Stomach (tissue), 9 donors: ENCODE data around the gene BBC3. TPM values are rescaled to one million over a fixed set of nuclear protein-coding genes. Genes with fewer than 3 reads are reported as not detected.

Experiments
- DNase-seq, 2 donors: peaks; one replicate each; pipeline versions ENCODE4 v3.0.0 to v3.0.0-alpha.2; 2013 to 2019
- H3K27ac ChIP-seq, 5 donors: fragments of 200-600 bp in 4 of 5; sonication (generic) in 4 of 5; one replicate each; pipeline ENCODE4 v1.5.1; 2013 to 2019; ENCODE audit warnings: mild to moderate bottlenecking in 1 of 5, moderate library complexity in 1 of 5
- H3K27me3 ChIP-seq, 3 donors: fragments of 200-600 bp; sonication (generic); one replicate each; pipeline ENCODE4 v1.5.1; 2017 to 2019; ENCODE audit warnings: mixed run types in 1 of 3
- H3K36me3 ChIP-seq, 4 donors: fragments of 200-600 bp; sonication (generic); 1 replicate in 3 of 4; 2 replicates in 1 of 4; pipeline ENCODE4 v1.5.1; 2016 to 2019
- H3K4me1 ChIP-seq, 4 donors: fragments of 200-600 bp; sonication (generic); one replicate each; pipeline ENCODE4 v1.5.1; 2016 to 2019
- H3K4me3 ChIP-seq, 4 donors: fragments of 200-600 bp; sonication (generic) in 3 of 4; one replicate each; pipeline ENCODE4 v1.5.1; 2016 to 2019; ENCODE audit warnings: mild to moderate bottlenecking in 1 of 4
- H3K9me3 ChIP-seq, 4 donors: fragments of 200-600 bp; sonication (generic); one replicate each; pipeline ENCODE4 v1.5.1; 2016 to 2019
- EP300 ChIP-seq: sonication (generic); formaldehyde crosslinking; IDR thresholded peaks from one replicate; pipeline ENCODE4 v1.6.1; 2017; ENCODE audit warnings: antibody characterized with exemption
- POLR2A ChIP-seq, 4 donors: fragments of 450-650 bp; IDR thresholded peaks; one replicate each; pipeline ENCODE4 v1.6.1; 2016; ENCODE audit warnings: antibody characterized with exemption in 4 of 4, control low read depth in 2 of 4, mild to moderate bottlenecking in 1 of 4, moderate library complexity in 1 of 4
- POLR2AphosphoS5 ChIP-seq, 3 donors: sonication (generic); formaldehyde crosslinking; IDR thresholded peaks; one replicate each; pipeline ENCODE4 v1.6.1; 2016; ENCODE audit warnings: antibody characterized with exemption in 3 of 3
- WGBS, 5 donors: extraction: QIAGEN DNeasy Blood & Tissue Kit in 3 of 5; methylation state at CpG; one replicate each; pipeline versions ENCODE4 v1.1.5 to v1.1.7; 2013 to 2018; 5-methylcytosine and 5-hydroxymethylcytosine counted together
- intact Hi-C: fragments of 100-400 bp; cut with DNase I; formaldehyde crosslinking; loops from one replicate; pipeline ENCODE4 v1.15.1; 2023; ENCODE audit warnings: low total_unique reads
- polyA plus RNA-seq, 3 donors: library from polyadenylated mRNA; stranded (reverse); fragments of 200-250 nt; gene quantifications; one replicate each; pipeline ENCODE4 v1.2.3, GENCODE V29; 2013
- total RNA-seq, 5 donors: library from RNA; depleted of rRNA; stranded (reverse); fragments of >200 nt; gene quantifications; one replicate each; pipeline versions ENCODE4 v1.1.0 to v1.2.3, GENCODE V29; 2014 to 2016
- TF ChIP-seq, protein P1 (sequence below), 7 experiments: fragments of 450-650 bp in 4 of 7; fragments of 200-600 bp in 3 of 7; sonication (generic) in 3 of 7; IDR thresholded peaks; one replicate each; pipeline ENCODE4 v1.5.1; 2016 to 2019; ENCODE audit warnings: antibody characterized with exemption in 7 of 7, control low read depth in 2 of 7, mild to moderate bottlenecking in 1 of 7
- donor health status: healthy with polysubstance abuse.
- donor health status: Bipolar disorder and iron deficiency.
- donor health status: healthy.

BBC3 gene
- total and polyA plus RNA-seq, 8 donors, result 2.9 to 69.2 (median 10.9) TPM

DNA sequence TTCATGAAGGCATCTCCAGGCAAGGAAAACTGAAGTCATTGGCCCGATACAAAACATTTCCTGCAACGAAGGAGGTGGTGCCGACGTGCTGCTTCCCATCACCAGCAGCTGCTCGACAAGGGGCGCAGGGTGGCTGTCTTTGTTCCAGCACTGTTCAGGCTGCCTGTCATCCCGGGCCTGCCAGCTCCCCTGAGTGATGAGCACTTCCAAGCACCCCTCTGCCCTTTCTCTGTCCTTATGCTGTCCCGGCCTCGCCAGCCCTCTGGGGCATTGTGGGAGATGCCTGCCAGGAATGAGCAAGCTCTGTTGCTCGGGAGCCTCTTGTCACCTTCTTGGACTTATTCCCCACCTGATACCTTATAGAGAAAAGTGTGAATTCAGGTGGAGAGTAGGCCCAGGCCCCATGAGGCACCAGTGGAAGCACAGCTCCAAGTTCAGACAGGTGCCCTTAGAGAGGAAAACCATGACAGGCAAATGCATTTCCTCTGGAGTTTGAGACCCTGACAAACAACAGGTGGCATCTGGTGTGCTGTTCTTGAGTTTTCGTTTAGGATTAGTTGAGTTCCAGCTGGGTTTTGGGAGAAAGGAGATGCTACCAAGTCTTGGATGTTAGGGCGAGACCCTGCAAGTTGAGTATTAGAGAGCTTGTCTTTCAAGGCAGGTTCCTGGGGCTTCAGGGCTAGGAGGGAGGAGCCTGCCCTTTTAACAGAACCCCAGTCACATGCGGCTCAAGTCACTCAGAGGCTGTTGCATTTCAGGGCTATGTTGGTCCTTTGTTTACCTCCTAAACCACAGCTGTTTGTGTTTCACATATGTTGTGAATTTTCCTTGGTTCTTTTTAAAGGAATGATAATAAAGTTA is 21.4 kb downstream of the BBC3 start:
- H3K27me3 ChIP-seq, result no peaks in the 10 kb centered on the region
- intact Hi-C loops, result loop anchor here (10.0 kb wide), 1 partner anchor 55 kb away; no protein-coding TSS in a partner anchor
- H3K4me3 ChIP-seq, result no peak overlapping the region
- no peak for DNase-seq
- peak overlapping the region in 2 of 5 donors; percentile 5 to 76 for H3K27ac ChIP-seq
- WGBS, 5 donors, result 74 to 85% (median 78%) methylated on average over 13 of the region's 13 CpGs
- no peaks in the 10 kb centered on the region for H3K9me3 ChIP-seq
- TF ChIP-seq POLR2AphosphoS5 (IDR thresholded peaks at IDR 0.05) (no peak), POLR2A (IDR thresholded peaks at IDR 0.05) (no peak), EP300 (no peak)
- TF ChIP-seq, protein P1, sequence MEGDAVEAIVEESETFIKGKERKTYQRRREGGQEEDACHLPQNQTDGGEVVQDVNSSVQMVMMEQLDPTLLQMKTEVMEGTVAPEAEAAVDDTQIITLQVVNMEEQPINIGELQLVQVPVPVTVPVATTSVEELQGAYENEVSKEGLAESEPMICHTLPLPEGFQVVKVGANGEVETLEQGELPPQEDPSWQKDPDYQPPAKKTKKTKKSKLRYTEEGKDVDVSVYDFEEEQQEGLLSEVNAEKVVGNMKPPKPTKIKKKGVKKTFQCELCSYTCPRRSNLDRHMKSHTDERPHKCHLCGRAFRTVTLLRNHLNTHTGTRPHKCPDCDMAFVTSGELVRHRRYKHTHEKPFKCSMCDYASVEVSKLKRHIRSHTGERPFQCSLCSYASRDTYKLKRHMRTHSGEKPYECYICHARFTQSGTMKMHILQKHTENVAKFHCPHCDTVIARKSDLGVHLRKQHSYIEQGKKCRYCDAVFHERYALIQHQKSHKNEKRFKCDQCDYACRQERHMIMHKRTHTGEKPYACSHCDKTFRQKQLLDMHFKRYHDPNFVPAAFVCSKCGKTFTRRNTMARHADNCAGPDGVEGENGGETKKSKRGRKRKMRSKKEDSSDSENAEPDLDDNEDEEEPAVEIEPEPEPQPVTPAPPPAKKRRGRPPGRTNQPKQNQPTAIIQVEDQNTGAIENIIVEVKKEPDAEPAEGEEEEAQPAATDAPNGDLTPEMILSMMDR (IDR thresholded peaks at IDR 0.05), result no peak
- H3K4me1 ChIP-seq, result peaks cover 0 to 13% (median 12%) of the 10 kb centered on the region in 4 donors
- peaks cover 29 to 60% (median 56%) of the 10 kb centered on the region in 4 donors for H3K36me3 ChIP-seq

GRCh38 chr19:47203254-47203653 is 27.7 kb downstream of the BBC3 start:
- intact Hi-C loops, result loop anchor here (10.0 kb wide), 1 partner anchor 48 kb away; no protein-coding TSS in a partner anchor
- Histone ChIP-seq H3K9me3 (no peaks in the 10 kb centered on the region), H3K27ac (no peak overlapping the region), H3K4me3 (no peak overlapping the region), H3K36me3 (peaks cover 25 to 95% (median 88%) of the 10 kb centered on the region in 4 donors), H3K27me3 (no peaks in the 10 kb centered on the region), H3K4me1 (peaks cover 0 to 12% (median 0%) of the 10 kb centered on the region in 4 donors)
- WGBS, 5 donors, result 70 to 78% (median 76%) methylated on average over 3 of the region's 3 CpGs
- DNase-seq, result no peak
- TF ChIP-seq, protein P1 (IDR thresholded peaks at IDR 0.05), result no peak
- no peak for TF ChIP-seq POLR2AphosphoS5 (IDR thresholded peaks at IDR 0.05)
- TF ChIP-seq EP300, result no peak
- no peak for TF ChIP-seq POLR2A (IDR thresholded peaks at IDR 0.05)

DNA sequence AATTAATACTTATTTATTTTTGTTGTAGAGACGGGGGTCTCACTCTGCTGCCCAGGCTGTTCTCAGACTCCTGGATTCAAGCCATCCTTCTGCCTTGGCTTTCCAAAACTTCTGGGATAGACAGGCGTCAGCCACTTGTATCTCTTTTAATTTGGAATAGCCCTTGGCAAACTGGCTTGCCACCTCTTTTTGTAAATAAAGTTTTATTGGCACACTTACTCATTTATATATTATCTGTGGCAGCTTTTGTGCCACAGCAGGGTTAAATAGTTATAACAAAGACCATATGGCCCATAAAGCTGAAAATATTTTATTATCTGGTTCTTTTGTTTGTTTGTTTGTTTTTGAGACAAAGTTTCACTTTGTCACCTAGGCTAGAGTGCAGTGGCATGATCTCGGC is 30.5 kb downstream of the BBC3 start:
- DNase-seq, result no peak
- TF ChIP-seq, protein P1 (IDR thresholded peaks at IDR 0.05), result no peak
- TF ChIP-seq EP300 (no peak), POLR2AphosphoS5 (IDR thresholded peaks at IDR 0.05) (no peak), POLR2A (IDR thresholded peaks at IDR 0.05) (no peak)
- 73 to 89% (median 74%) methylated on average over 3 of the region's 3 CpGs for WGBS, 5 donors
- Histone ChIP-seq H3K27ac (peak overlapping the region in 1 of 5 donors; percentile 56), H3K27me3 (no peaks in the 10 kb centered on the region), H3K9me3 (no peaks in the 10 kb centered on the region), H3K36me3 (peaks cover 25 to 80% (median 75%) of the 10 kb centered on the region in 4 donors), H3K4me3 (no peak overlapping the region), H3K4me1 (peaks cover 0 to 16% (median 0%) of the 10 kb centered on the region in 4 donors)
- intact Hi-C loops, result loop anchor here (10.0 kb wide), 1 partner anchor 46 kb away; no protein-coding TSS in a partner anchor

DNA sequence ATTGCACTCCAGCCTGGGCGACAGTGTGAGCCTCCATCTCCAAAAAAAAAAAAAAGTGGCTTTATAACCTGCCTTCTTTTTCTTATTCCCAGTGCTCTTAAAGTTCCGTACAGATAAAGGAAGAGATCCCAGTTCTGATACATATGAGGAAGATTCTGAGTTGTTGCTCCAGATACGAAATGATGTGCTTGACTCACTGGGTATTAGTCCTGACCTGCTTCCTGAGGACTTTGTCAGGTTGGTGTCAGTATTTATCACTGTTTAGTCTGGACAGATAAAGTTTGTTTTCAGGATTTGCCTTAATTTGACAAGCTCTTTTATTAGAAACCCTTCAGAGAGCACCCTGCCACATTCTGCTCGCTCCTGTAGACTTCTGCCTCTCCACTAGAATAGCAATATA is 33.9 kb downstream of the BBC3 start:
- H3K27me3 ChIP-seq, result no peaks in the 10 kb centered on the region
- no peaks in the 10 kb centered on the region for H3K9me3 ChIP-seq
- intact Hi-C loops, result no loop called here
- DNase-seq, result no peak
- TF ChIP-seq EP300 (no peak), POLR2AphosphoS5 (IDR thresholded peaks at IDR 0.05) (no peak), POLR2A (IDR thresholded peaks at IDR 0.05) (no peak)
- TF ChIP-seq, protein P1 (IDR thresholded peaks at IDR 0.05), result no peak
- 93 to 98% (median 96%) methylated on average over 4 of the region's 4 CpGs for WGBS, 5 donors
- H3K4me1 ChIP-seq, result peaks cover 0 to 16% (median 0%) of the 10 kb centered on the region in 4 donors
- no peak overlapping the region for H3K27ac ChIP-seq
- H3K36me3 ChIP-seq, result peaks cover 6 to 52% (median 47%) of the 10 kb centered on the region in 4 donors
- no peak overlapping the region for H3K4me3 ChIP-seq
